HepG2 (cell line): ENCODE data around the gene RAC2. TPM values are rescaled to one million over a fixed set of nuclear protein-coding genes. Genes with fewer than 3 reads are reported as not detected.

ENCODE experiments used
- HMGA1 ChIP-seq: sonication (generic); formaldehyde crosslinking; conservative IDR thresholded peaks from 2 replicates; pipeline ENCODE4 v1.4.0; 2020; ENCODE audit warnings: missing genetic modification reagents
- HNRNPUL1 ChIP-seq: fragments of 200-400 bp; formaldehyde crosslinking; IDR thresholded peaks from 2 replicates; pipeline ENCODE4 v1.6.1; 2017; ENCODE audit warnings: low read depth, mild to moderate bottlenecking, low read length, moderate library complexity
- MXD1 ChIP-seq: sonication (generic); formaldehyde crosslinking; IDR thresholded peaks from 2 replicates; pipeline ENCODE4 v1.4.0; 2020; ENCODE audit warnings: mild to moderate bottlenecking, missing genetic modification reagents
- NFAT5 ChIP-seq: sonication (generic); formaldehyde crosslinking; IDR thresholded peaks from 2 replicates; pipeline ENCODE4 v1.4.0; 2020; ENCODE audit warnings: missing genetic modification reagents
- POLR2G ChIP-seq: fragments of 200-400 bp; formaldehyde crosslinking; IDR thresholded peaks from 2 replicates; pipeline ENCODE4 v1.6.1; 2018; ENCODE audit warnings: mild to moderate bottlenecking, low read depth, low read length, moderate library complexity
- TRIM24 ChIP-seq: sonication (generic); formaldehyde crosslinking; IDR thresholded peaks from 2 replicates; pipeline ENCODE4 v1.8.0; 2022; ENCODE audit warnings: mild to moderate bottlenecking, missing genetic modification reagents
- ZBTB25 ChIP-seq: IDR thresholded peaks from 2 replicates; pipeline ENCODE4 v1.6.1; 2018; ENCODE audit warnings: missing genetic modification reagents
- ZNF318 ChIP-seq: sonication (generic); formaldehyde crosslinking; IDR thresholded peaks from 2 replicates; pipeline ENCODE4 v1.4.0; 2020; ENCODE audit warnings: mild to moderate bottlenecking, missing genetic modification reagents
- ZNF563 ChIP-seq: sonication (generic); formaldehyde crosslinking; IDR thresholded peaks from 2 replicates; pipeline ENCODE4 v1.8.0; 2022; ENCODE audit warnings: mild to moderate bottlenecking, moderate library complexity, missing genetic modification reagents
- polyA plus RNA-seq, 8 experiments: library from polyadenylated mRNA; depleted of rRNA in 3 of 8; stranded (reverse) in 7 of 8; unstranded in 1 of 8; fragments of >200 nt; fragmentation: Illumina TruSeq in 4 of 8; extraction: Trizol in 4 of 8; gene quantifications; 2 replicates each; pipeline versions ENCODE4 v1.2.1 to v1.2.3, GENCODE V29; 2011 to 2016; ENCODE audit warnings: low read depth in 4 of 8, missing spikeins in 1 of 8, mixed read lengths in 1 of 8; ENCODE audit not compliant: insufficient read depth in 1 of 8
- total RNA-seq, 5 experiments: library from RNA; depleted of rRNA; stranded (reverse); fragments of >200 nt; fragmentation: Illumina TruSeq; extraction: Trizol; gene quantifications; 2 replicates each; pipeline ENCODE4 v1.2.3, GENCODE V29; 2016; ENCODE audit warnings: low read depth in 1 of 5

The RAC2 gene
- total and polyA plus RNA-seq, 2 of the 13 experiments (the other 11 are each of a cell fraction or from before 2014, with no cell fraction given) = 0.73 TPM; not detected in 1

- TF ChIP-seq NFAT5 (CRISPR knock-in tag) = no peak
- TF ChIP-seq ZNF318 = peak; percentile 81
- TF ChIP-seq HMGA1 (CRISPR knock-in tag) = no peak
- no peak for TF ChIP-seq HNRNPUL1
- TF ChIP-seq POLR2G = peak; percentile 92
- TF ChIP-seq ZNF563 (CRISPR knock-in tag) = peak; percentile 82; the same call in 1 of the 2 replicates
- TF ChIP-seq TRIM24 (CRISPR knock-in tag) = no peak
- peak; percentile 78 for TF ChIP-seq MXD1
- no peak for TF ChIP-seq ZBTB25 (CRISPR knock-in tag)
These were observed 44.8 kb downstream of the RAC2 start (continued) for GRCh38 chr22:37199103-37199759.
